B cell (primary cell): ENCODE measurements around the gene SLC1A2. TPM values are rescaled to one million over a fixed set of nuclear protein-coding genes. Genes with fewer than 3 reads are reported as not detected.

Source experiments
- ATAC-seq: fragments of 200-7000 bp; cut with Tn5 transposase; one replicate; pipeline ENCODE4 v1.10.0; 2021; ENCODE audit warnings: low read depth, mild to moderate bottlenecking, moderate number of reproducible peaks, moderate library complexity
- CTCF ChIA-PET: fragments of 350-600 bp; sonication (Branson Sonifier 250); formaldehyde crosslinking; loops from one replicate; lab custom pipeline; 2021; ENCODE audit warnings: antibody characterized with exemption, inconsistent platforms; lab: Charles Lee
- POLR2A ChIA-PET: fragments of 350-600 bp; sonication (Branson Sonifier 250); formaldehyde crosslinking; loops from one replicate; lab custom pipeline; 2021; ENCODE audit warnings: antibody characterized with exemption; lab: Charles Lee
- DNase-seq: peaks from one replicate; pipeline ENCODE4 v3.0.0; 2013
- H2AFZ ChIP-seq: 2 replicates; pipeline ENCODE4 v1.6.1; 2012; ENCODE audit warnings: mild to moderate bottlenecking, low read depth, low read length; ENCODE audit not compliant: insufficient read depth, poor library complexity, severe bottlenecking
- H3K27ac ChIP-seq, 2 donors: 1 replicate in 1 of 2; 2 replicates in 1 of 2; pipeline ENCODE4 v1.5.1; 2012 to 2013; ENCODE audit warnings: low read length in 2 of 2, mild to moderate bottlenecking in 2 of 2, moderate library complexity in 1 of 2
- H3K27me3 ChIP-seq, 4 experiments: fragments of 200-600 bp in 1 of 4; sonication (generic) in 1 of 4; replicated peaks in 1 of 4; 1 replicate in 2 of 4; 2 replicates in 2 of 4; pipeline versions ENCODE4 v1.6.1 to v1.7.0; 2013 to 2016; ENCODE audit warnings: low read length in 3 of 4, mild to moderate bottlenecking in 2 of 4, mixed read lengths in 1 of 4, moderate library complexity in 1 of 4; ENCODE audit not compliant: insufficient read depth in 4 of 4, control insufficient read depth in 3 of 4; ENCODE audit errors: control extremely low read depth in 1 of 4
- H3K36me3 ChIP-seq, 2 experiments: replicated peaks in 1 of 2; 1 replicate in 1 of 2; 2 replicates in 1 of 2; pipeline versions ENCODE4 v1.6.1 to v1.7.1; 2013; ENCODE audit warnings: low read length in 1 of 2; ENCODE audit not compliant: insufficient read depth in 2 of 2, control insufficient read depth in 1 of 2; ENCODE audit errors: control extremely low read depth in 1 of 2, extremely low read depth in 1 of 2
- H3K4me1 ChIP-seq, 2 donors: fragments of 200-600 bp in 1 of 2; sonication (generic) in 1 of 2; 1 replicate in 1 of 2; 2 replicates in 1 of 2; pipeline versions ENCODE4 v1.5.1 to v1.6.1; 2013 to 2017; ENCODE audit warnings: low read length in 2 of 2; ENCODE audit not compliant: control insufficient read depth in 2 of 2, insufficient read depth in 2 of 2
- H3K4me2 ChIP-seq: replicated peaks from 2 replicates; pipeline ENCODE3; 2012; ENCODE audit warnings: mild to moderate bottlenecking, low read depth, low read length; ENCODE audit not compliant: poor library complexity, severe bottlenecking
- H3K4me3 ChIP-seq, 5 experiments: fragments of 200-600 bp in 1 of 5; sonication (generic) in 1 of 5; 1 replicate in 3 of 5; 2 replicates in 2 of 5; pipeline versions ENCODE4 v1.5.1 to v1.7.0; 2011 to 2016; ENCODE audit warnings: low read length in 4 of 5, mild to moderate bottlenecking in 4 of 5, low read depth in 2 of 5, control low read depth in 1 of 5, moderate library complexity in 1 of 5; ENCODE audit not compliant: insufficient read depth in 1 of 5; ENCODE audit errors: control extremely low read depth in 1 of 5, extremely low read depth in 1 of 5
- H3K79me2 ChIP-seq: fragments of 200-600 bp; sonication (generic); one replicate; pipeline ENCODE4 v1.6.0; 2016; ENCODE audit warnings: low read length; ENCODE audit not compliant: control insufficient read depth, insufficient read depth
- H3K9ac ChIP-seq: fragments of 200-600 bp; sonication (generic); 2 replicates; pipeline ENCODE4 v1.6.1; 2017; ENCODE audit warnings: mild to moderate bottlenecking, low read length, moderate library complexity
- H3K9me3 ChIP-seq, 3 donors: one replicate each; pipeline versions ENCODE4 v1.6.1 to v1.7.1; 2013; ENCODE audit warnings: low read length in 2 of 3; ENCODE audit not compliant: control insufficient read depth in 2 of 3, insufficient read depth in 1 of 3; ENCODE audit errors: control extremely low read depth in 1 of 3
- H4K20me1 ChIP-seq: 2 replicates; pipeline ENCODE4 v1.6.0; 2012; ENCODE audit warnings: mild to moderate bottlenecking, low read length; ENCODE audit not compliant: insufficient read depth, control insufficient read depth, poor library complexity, severe bottlenecking
- H3K27ac Mint-ChIP-seq: one replicate; pipeline ENCODE4 v1.8.0; 2021; ENCODE audit warnings: mixed read lengths
- H3K27me3 Mint-ChIP-seq: one replicate; pipeline ENCODE4 v1.8.0; 2021; ENCODE audit warnings: mixed read lengths
- H3K4me1 Mint-ChIP-seq: one replicate; pipeline ENCODE4 v1.8.0; 2021; ENCODE audit warnings: mixed read lengths
- H3K4me3 Mint-ChIP-seq: one replicate; pipeline ENCODE4 v1.8.0; 2021; ENCODE audit warnings: mixed read lengths
- H3K9me3 Mint-ChIP-seq: one replicate; pipeline ENCODE4 v1.8.0; 2022; ENCODE audit warnings: mixed read lengths; ENCODE audit not compliant: insufficient read depth
- EZH2 ChIP-seq: IDR thresholded peaks from 2 replicates; pipeline ENCODE4 v1.6.1; 2012; ENCODE audit warnings: borderline replicate concordance, low read depth, mild to moderate bottlenecking, moderate library complexity, low read length; ENCODE audit not compliant: insufficient read depth, poor library complexity, severe bottlenecking
- WGBS: methylation state at CpG from one replicate; pipeline ENCODE4 v1.1.5; 2013; ENCODE audit warnings: missing lambda C conversion rate; ENCODE audit not compliant: insufficient coverage; 5-methylcytosine and 5-hydroxymethylcytosine counted together
- intact Hi-C: fragments of 100-400 bp; cut with micrococcal nuclease; formaldehyde crosslinking; loops from one replicate; pipeline ENCODE4 v1.10.0; 2022
- polyA plus RNA-seq: library from polyadenylated mRNA; depleted of rRNA; stranded (reverse); fragments of >200 nt; gene quantifications from 2 replicates; pipeline ENCODE4 v1.2.3, GENCODE V29; 2012
- total RNA-seq, 2 donors: library from RNA; stranded (reverse); fragments of 120-200 nt in 1 of 2; gene quantifications; 1 replicate in 1 of 2; 2 replicates in 1 of 2; pipeline versions ENCODE4 v1.2.3 to v1.2.4, GENCODE V29; 2013 to 2022
- TF ChIP-seq, protein P1 (sequence below): fragments of 200-600 bp; IDR thresholded peaks from one replicate; pipeline ENCODE4 v1.8.0; 2022; ENCODE audit warnings: antibody characterized with exemption, mild to moderate bottlenecking

SLC1A2 gene
- total and polyA plus RNA-seq, 2 donors (not counting 1 experiment from before 2014, with no cell fraction given) = not detected

GRCh38 chr11:35232891-35233330, 186.4 kb downstream of the SLC1A2 start:
- H3K36me3 ChIP-seq = peaks cover 17 to 50% of the 10 kb centered on the region in 2 experiments
- Mint-ChIP-seq H3K4me1 (peaks cover 23% of the 10 kb centered on the region), H3K4me3 (no peak overlapping the region), H3K27me3 (no peaks in the 10 kb centered on the region), H3K9me3 (no peaks in the 10 kb centered on the region), H3K27ac (no peak overlapping the region)
- ChIA-PET POLR2A (no interaction called here), CTCF (interaction anchor here (1.0 to 10.1 kb wide), 4 partner anchors 85 to 310 kb away, joined by 3 to 64 read pairs (median 16); no protein-coding TSS in a partner anchor)
- WGBS = 100% methylated on average over 1 of the region's 4 CpGs
- TF ChIP-seq, protein P1, sequence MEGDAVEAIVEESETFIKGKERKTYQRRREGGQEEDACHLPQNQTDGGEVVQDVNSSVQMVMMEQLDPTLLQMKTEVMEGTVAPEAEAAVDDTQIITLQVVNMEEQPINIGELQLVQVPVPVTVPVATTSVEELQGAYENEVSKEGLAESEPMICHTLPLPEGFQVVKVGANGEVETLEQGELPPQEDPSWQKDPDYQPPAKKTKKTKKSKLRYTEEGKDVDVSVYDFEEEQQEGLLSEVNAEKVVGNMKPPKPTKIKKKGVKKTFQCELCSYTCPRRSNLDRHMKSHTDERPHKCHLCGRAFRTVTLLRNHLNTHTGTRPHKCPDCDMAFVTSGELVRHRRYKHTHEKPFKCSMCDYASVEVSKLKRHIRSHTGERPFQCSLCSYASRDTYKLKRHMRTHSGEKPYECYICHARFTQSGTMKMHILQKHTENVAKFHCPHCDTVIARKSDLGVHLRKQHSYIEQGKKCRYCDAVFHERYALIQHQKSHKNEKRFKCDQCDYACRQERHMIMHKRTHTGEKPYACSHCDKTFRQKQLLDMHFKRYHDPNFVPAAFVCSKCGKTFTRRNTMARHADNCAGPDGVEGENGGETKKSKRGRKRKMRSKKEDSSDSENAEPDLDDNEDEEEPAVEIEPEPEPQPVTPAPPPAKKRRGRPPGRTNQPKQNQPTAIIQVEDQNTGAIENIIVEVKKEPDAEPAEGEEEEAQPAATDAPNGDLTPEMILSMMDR = no peak
- TF ChIP-seq EZH2 = no peak
- H3K27me3 ChIP-seq = no peaks in the 10 kb centered on the region
- intact Hi-C loops = loop anchor here (5.0 kb wide), 1 partner anchor 36 kb away; no protein-coding TSS in a partner anchor
- no peak overlapping the region for H2AFZ ChIP-seq
- H3K4me2 ChIP-seq = no peak overlapping the region
- H3K9ac ChIP-seq = no peak overlapping the region
- peaks cover 3 to 5% of the 10 kb centered on the region in 2 donors for H3K4me1 ChIP-seq
- H3K79me2 ChIP-seq = no peaks in the 10 kb centered on the region
- H3K4me3 ChIP-seq = no peak overlapping the region
- no peak for ATAC-seq
- no peak for DNase-seq
- H3K27ac ChIP-seq = no peak overlapping the region
- H4K20me1 ChIP-seq = no peaks in the 10 kb centered on the region
- H3K9me3 ChIP-seq = peaks cover 0 to 5% (median 3%) of the 10 kb centered on the region in 3 donors

GRCh38 chr11:35231076-35231860, 188.1 kb downstream of the SLC1A2 start:
- H3K36me3 ChIP-seq = peaks cover 17 to 63% of the 10 kb centered on the region in 2 experiments
- intact Hi-C loops = loop anchor here (5.0 kb wide), 1 partner anchor 34 kb away; no protein-coding TSS in a partner anchor
- no peak for TF ChIP-seq EZH2
- TF ChIP-seq, protein P1 = no peak
- no peaks in the 10 kb centered on the region for H3K27me3 ChIP-seq
- ATAC-seq (no peak), DNase-seq (no peak)
- H3K79me2 ChIP-seq = no peaks in the 10 kb centered on the region
- H3K4me2 ChIP-seq = no peak overlapping the region
- H3K27ac ChIP-seq = no peak overlapping the region
- Mint-ChIP-seq H3K27me3 (no peaks in the 10 kb centered on the region), H3K4me3 (no peak overlapping the region), H3K4me1 (peaks cover 27% of the 10 kb centered on the region), H3K9me3 (no peaks in the 10 kb centered on the region), H3K27ac (no peak overlapping the region)
- no peak overlapping the region for H3K4me3 ChIP-seq
- peaks cover 0 to 5% (median 3%) of the 10 kb centered on the region in 3 donors for H3K9me3 ChIP-seq
- no peaks in the 10 kb centered on the region for H4K20me1 ChIP-seq
- POLR2A ChIA-PET = no interaction called here
- CTCF ChIA-PET = interaction anchor here (0.9 to 1.2 kb wide), 2 partner anchors 160 to 231 kb away, joined by 3 read pairs; no protein-coding TSS in a partner anchor
- no peak overlapping the region for H3K9ac ChIP-seq
- whole genome bisulfite sequencing = 100% methylated on average over 1 of the region's 5 CpGs
- H3K4me1 ChIP-seq = peaks cover 9% of the 10 kb centered on the region in 2 donors
- H2AFZ ChIP-seq = no peak overlapping the region
